HG03196 (cell line): ENCODE data around the gene IL6R.
"Not testable (repeated sequence)": the region's sequence is repeated elsewhere in the genome, so short reads cannot be mapped to it uniquely, and the experiment has no call there.

Experiments used
- ATAC-seq: cut with Tn5 transposase; IDR thresholded peaks from one replicate; pipeline ENCODE4 v1.9.1; 2021; ENCODE audit not compliant: unreplicated experiment

The IL6R gene

DNA sequence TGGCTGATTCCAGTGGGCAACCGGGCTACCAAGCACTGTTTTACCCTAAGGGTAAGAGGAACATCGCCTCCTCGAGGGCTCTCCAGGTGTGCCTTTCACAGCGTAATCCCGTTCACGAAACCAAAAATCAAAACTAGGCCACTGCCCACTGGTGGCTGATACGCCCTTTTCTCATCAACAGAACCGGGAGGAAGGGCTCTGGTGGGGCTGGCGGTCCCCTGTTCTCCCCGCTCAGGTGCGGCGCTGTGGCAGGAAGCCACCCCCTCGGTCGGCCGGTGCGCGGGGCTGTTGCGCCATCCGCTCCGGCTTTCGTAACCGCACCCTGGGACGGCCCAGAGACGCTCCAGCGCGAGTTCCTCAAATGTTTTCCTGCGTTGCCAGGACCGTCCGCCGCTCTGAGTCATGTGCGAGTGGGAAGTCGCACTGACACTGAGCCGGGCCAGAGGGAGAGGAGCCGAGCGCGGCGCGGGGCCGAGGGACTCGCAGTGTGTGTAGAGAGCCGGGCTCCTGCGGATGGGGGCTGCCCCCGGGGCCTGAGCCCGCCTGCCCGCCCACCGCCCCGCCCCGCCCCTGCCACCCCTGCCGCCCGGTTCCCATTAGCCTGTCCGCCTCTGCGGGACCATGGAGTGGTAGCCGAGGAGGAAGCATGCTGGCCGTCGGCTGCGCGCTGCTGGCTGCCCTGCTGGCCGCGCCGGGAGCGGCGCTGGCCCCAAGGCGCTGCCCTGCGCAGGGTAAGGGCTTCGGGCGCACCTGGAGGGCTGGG is at the start of gene IL6R:
Gene IL6R (plus strand): TSS at position 360 of the 763 bp plus-strand sequence. CDS start 287 bp downstream, at position 647.
- ATAC-seq: peak; percentile 35

DNA sequence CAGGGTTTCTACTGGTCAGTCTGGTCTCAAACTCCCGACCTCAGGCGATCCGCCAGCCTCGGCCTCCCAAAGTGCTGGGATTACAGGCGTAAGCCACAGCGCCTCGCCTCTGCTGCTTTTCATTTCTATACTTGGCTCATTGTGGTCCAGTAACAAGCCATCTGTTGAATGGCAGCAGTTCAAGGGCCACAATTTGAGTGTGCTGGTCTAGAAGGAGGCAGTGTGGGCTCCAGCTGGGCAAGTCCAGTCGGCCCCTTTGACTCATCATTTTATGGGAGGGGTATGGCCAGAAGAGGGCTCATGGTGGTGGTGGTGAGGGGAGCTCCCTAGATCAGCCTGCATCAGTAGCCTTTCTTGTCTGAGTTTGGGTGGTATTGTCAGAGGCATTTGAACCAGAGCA is 46.6 kb upstream of the IL6R start:
- ATAC-seq: no peak

GRCh38 chr1:154360288-154360687 is 44.9 kb upstream of the IL6R start:
- ATAC-seq: no peak

DNA sequence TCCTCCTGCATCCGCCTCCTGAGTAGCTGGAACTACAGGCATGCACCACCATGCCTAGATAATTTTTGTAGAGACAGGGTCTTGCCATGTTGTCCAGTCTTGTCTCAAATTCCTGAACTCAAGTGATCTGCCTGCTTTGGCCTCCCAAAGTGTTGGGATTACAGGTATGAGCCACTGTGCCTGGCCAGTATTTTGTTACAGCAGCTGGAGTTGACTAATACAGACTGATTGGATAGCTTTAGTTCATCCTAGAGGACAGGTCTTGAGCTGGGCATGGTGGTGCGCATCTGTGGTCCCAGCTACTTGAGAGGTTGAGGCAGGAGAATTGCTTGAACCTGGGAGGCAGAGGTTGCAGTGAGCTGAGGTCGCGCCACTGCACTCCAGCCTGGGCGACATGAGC is 44.3 kb upstream of the IL6R start:
- not testable (repeated sequence) for ATAC-seq

DNA sequence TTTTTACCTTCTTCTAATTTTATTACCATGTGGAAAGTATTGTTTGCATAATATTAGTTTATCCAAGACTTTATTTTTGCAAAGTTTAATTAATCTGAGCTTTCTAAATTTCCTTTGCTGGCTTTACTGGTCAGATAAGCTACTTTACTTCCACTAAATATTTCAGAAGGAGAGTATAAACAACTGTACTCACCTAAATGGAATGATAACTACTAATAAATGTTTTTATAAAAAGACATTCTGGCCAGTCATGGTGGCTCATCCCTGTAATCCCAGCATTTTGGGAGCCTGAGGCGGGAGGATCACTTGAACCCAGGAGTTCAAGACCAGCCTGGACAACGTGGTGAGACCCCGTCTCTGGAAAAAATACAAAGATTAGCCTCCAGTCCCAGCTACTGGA is 43.8 kb upstream of the IL6R start:
- ATAC-seq: no peak

GRCh38 chr1:154371436-154371835 is 33.7 kb upstream of the IL6R start:
- ATAC-seq: no peak

DNA sequence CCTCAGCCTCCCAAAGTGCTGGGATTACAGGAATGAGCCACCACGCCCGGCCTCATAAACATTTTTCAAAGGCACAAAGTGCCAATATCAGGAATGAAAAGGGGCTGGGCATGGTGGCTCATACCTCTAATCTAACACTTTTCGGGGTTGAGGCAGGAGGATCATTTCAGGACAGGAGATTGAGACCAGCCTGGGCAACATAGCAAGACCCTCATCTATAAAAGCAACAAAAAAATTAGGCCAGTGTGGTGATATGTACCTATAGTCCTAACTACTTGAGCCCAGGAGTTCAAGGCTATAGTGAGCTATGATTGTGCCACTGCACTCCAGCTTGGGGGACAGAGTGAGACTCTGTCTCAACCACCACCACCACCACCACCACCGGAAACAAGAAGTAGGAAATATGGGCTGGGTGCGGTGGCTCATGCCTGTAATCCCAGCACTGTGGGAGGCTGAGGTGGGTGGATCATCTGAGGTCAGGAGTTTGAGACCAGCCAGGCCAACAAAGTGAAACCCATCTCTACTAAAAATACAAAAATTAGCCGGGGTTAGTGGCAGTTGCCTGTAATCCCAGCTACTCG is 31.3 kb upstream of the IL6R start:
- ATAC-seq: not testable (repeated sequence)

- ATAC-seq: no peak
Measured at GRCh38 chr1:154379301-154379700, 25.8 kb upstream of the IL6R start.

GRCh38 chr1:154384650-154385489 is 20.3 kb upstream of the IL6R start:
- no peak for ATAC-seq

GRCh38 chr1:154386643-154387352 is 18.3 kb upstream of the IL6R start:
- ATAC-seq: peak; percentile 83

- ATAC-seq: no peak
Measured at GRCh38 chr1:154391086-154391770, 13.9 kb upstream of the IL6R start.

DNA sequence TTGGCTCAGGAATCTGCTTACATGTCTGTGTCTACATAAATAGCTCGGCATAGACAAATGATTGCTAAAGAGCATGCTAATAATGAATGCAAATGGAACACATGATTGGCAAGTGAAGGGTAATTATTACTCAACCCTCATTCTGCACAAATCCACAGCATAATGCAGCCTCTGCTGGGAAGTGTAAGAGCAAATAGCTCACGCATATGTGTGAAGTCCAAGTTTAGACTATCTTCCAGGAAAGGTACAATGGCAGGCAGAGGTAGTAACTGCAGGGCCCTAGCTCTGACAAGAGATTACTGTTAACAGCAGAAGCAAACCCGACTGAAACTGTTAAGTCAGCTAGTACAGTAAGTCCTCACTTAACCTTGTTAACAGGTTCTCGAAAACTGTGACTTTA is 7.0 kb upstream of the IL6R start:
- ATAC-seq: no peak

DNA sequence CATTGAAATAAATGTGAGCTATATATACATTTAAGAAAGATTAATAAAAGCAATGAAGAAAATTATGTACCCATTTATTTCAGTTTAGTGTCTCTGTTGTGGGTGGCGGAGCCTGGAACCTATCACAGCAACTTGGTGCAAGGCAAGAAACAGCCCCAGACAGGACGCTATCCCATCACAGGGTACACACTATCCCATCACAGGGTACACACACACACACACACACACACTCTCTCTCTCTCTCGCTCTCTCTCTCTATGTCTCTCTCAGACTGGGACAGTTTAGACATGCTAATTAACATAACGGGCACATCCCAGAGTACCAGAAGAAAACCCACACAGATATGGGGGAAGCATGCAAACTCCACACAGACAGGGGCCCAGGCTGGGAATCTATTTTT is 6.5 kb upstream of the IL6R start:
- ATAC-seq: no peak

- ATAC-seq: no peak
Measured at GRCh38 chr1:154400381-154400801, 4.8 kb upstream of the IL6R start.

- ATAC-seq: no peak
Measured at GRCh38 chr1:154402409-154402921, 2.7 kb upstream of the IL6R start.

GRCh38 chr1:154403261-154403943 is 1.7 kb upstream of the IL6R start:
- no peak for ATAC-seq

DNA sequence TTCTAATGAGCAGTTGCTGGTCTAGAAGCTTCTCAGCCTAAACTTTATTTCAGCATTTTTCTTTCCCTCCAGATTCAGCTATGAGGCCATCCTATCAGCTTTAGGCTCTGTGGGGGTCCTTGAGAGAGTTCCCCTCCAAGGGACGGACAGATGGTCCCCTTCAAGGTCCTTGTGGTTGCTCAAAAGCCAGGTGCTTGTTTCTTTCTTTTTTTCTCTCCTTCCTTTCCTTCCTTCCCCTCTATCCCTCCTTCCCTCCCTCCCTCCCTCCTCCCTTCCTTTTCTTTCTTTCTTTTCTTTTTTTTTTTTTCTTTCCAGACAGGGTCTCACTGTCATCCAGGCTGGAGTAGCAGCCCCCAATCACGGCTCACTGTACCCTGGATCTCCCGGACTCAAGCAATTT is 1.2 kb upstream of the IL6R start:
- ATAC-seq: no peak

DNA sequence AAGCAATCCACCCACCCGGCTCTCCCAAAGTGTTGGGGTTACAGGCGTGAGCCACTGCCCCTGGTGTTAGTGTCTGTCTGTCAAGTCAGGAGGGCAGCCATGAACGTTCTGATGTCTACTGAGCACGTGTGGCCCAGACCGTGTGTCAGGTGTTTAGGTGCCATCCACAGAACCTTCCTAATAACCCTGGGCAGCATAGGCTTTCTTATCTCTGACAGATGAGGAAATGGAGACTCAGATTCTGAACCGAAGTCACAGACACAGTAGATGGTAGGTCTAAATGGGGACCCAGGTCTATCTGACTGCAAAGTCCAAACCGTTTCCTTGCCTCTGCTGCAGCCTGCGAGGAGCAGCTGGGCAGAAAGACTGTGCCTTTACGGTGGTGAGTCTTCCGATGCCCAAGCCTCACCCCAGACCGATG is 622 bp upstream of the IL6R start:
- no peak for ATAC-seq

GRCh38 chr1:154405747-154406571 is 816 bp downstream of the IL6R start:
- no peak for ATAC-seq
